ENCODE measurements around the gene KIAA1958. TPM values are rescaled to one million over a fixed set of nuclear protein-coding genes. Genes with fewer than 3 reads are reported as not detected.

The KIAA1958 gene
- total RNA-seq, 3 donors from 2014 or later, result 2.9 to 16.5 (median 11.8) TPM

- DNase-seq (ENCODE audit: low spot score in 2 of 2), result no peak
- H3K27me3 ChIP-seq, result no peaks in the 10 kb centered on the region
- H3K36me3 ChIP-seq, result no peaks in the 10 kb centered on the region
- no peaks in the 10 kb centered on the region for H3K4me1 ChIP-seq
- no peak overlapping the region for H3K27ac ChIP-seq
- TF ChIP-seq, protein P1, sequence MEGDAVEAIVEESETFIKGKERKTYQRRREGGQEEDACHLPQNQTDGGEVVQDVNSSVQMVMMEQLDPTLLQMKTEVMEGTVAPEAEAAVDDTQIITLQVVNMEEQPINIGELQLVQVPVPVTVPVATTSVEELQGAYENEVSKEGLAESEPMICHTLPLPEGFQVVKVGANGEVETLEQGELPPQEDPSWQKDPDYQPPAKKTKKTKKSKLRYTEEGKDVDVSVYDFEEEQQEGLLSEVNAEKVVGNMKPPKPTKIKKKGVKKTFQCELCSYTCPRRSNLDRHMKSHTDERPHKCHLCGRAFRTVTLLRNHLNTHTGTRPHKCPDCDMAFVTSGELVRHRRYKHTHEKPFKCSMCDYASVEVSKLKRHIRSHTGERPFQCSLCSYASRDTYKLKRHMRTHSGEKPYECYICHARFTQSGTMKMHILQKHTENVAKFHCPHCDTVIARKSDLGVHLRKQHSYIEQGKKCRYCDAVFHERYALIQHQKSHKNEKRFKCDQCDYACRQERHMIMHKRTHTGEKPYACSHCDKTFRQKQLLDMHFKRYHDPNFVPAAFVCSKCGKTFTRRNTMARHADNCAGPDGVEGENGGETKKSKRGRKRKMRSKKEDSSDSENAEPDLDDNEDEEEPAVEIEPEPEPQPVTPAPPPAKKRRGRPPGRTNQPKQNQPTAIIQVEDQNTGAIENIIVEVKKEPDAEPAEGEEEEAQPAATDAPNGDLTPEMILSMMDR (IDR thresholded peaks at IDR 0.05), result no peak
- TF ChIP-seq POLR2A (IDR thresholded peaks at IDR 0.05) (no peak), POLR2AphosphoS5 (IDR thresholded peaks at IDR 0.05) (no peak)
- H3K4me3 ChIP-seq, result no peak overlapping the region
- no peaks in the 10 kb centered on the region for H3K9me3 ChIP-seq
- intact Hi-C loops (cut with DNase I; ENCODE audit: low total_unique reads), result no loop called here
Measured at GRCh38 chr9:112655668-112656067, 169.0 kb downstream of the KIAA1958 start.

- intact Hi-C loops (cut with DNase I; ENCODE audit: low total_unique reads), result loop anchor here (5.0 kb wide), 1 partner anchor 522 kb away; no protein-coding TSS in a partner anchor
- H3K27me3 ChIP-seq, result no peaks in the 10 kb centered on the region
- no peak for TF ChIP-seq POLR2AphosphoS5 (IDR thresholded peaks at IDR 0.05)
- no peaks in the 10 kb centered on the region for H3K9me3 ChIP-seq
- no peak for DNase-seq (ENCODE audit: low spot score in 2 of 2)
- H3K36me3 ChIP-seq, result no peaks in the 10 kb centered on the region
- H3K27ac ChIP-seq, result no peak overlapping the region
- no peak overlapping the region for H3K4me3 ChIP-seq
- no peaks in the 10 kb centered on the region for H3K4me1 ChIP-seq
Measured at GRCh38 chr9:112659906-112660305, 173.3 kb downstream of the KIAA1958 start.

DNA sequence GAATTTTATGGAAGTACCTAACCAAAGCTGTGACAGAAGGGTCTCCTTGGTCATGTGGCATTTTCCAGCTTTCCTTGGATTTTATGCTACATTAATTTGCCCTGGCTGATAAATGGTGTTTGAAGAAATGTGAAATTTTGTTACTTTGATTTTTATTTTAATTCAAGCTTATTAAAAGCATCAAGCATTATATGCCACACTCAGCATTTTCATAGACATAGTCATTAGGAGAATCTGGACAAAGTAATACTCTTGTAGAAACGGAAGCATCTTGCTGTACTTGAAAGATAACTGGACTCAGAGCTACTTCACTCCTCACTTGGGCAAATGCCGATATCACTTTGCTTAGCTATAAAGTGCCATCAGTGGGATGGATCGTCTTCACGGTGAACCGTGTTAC lies 177.1 kb downstream of the KIAA1958 start:
- Histone ChIP-seq H3K4me1 (no peaks in the 10 kb centered on the region), H3K27me3 (no peaks in the 10 kb centered on the region), H3K27ac (no peak overlapping the region), H3K9me3 (no peaks in the 10 kb centered on the region), H3K36me3 (no peaks in the 10 kb centered on the region), H3K4me3 (no peak overlapping the region)
- no peak for DNase-seq (ENCODE audit: low spot score in 2 of 2)
- intact Hi-C loops (cut with DNase I; ENCODE audit: low total_unique reads), result loop anchor here (5.0 kb wide), 1 partner anchor 519 kb away; no protein-coding TSS in a partner anchor
- TF ChIP-seq POLR2AphosphoS5 (IDR thresholded peaks at IDR 0.05) (no peak), POLR2A (IDR thresholded peaks at IDR 0.05) (no peak)
- TF ChIP-seq, protein P1 (IDR thresholded peaks at IDR 0.05), result no peak

GRCh38 chr9:112664531-112664930 lies 177.9 kb downstream of the KIAA1958 start:
- H3K36me3 ChIP-seq, result no peaks in the 10 kb centered on the region
- TF ChIP-seq, protein P1 (IDR thresholded peaks at IDR 0.05), result no peak
- TF ChIP-seq POLR2AphosphoS5 (IDR thresholded peaks at IDR 0.05) (no peak), POLR2A (IDR thresholded peaks at IDR 0.05) (no peak)
- intact Hi-C loops (cut with DNase I; ENCODE audit: low total_unique reads), result loop anchor here (5.0 kb wide), 1 partner anchor 518 kb away; no protein-coding TSS in a partner anchor

DNA sequence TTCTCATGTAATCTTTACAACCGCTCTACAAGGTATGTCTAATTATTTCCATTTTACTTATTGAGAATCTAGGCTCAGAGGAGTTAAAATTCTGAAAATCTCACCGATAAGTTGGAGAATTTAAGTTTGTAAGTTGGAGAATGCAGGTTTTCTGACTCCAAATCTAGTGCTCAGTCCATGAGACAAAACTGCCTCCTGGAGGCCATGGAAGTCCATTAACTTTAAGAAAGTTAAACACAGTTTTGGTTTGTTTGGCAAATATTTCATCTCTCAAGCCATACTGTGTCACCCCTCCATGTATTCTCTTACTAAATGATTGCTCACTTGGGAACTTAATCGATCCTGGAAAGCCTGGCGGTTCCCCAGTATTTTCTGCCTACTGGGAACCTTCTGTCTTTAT lies 178.7 kb downstream of the KIAA1958 start:
- H3K27ac ChIP-seq, result no peak overlapping the region
- DNase-seq (ENCODE audit: low spot score in 2 of 2), result no peak
- no peaks in the 10 kb centered on the region for H3K9me3 ChIP-seq
- intact Hi-C loops (cut with DNase I; ENCODE audit: low total_unique reads), result no loop called here
- H3K27me3 ChIP-seq, result no peaks in the 10 kb centered on the region
- no peak for TF ChIP-seq POLR2A (IDR thresholded peaks at IDR 0.05)
- no peak for TF ChIP-seq POLR2AphosphoS5 (IDR thresholded peaks at IDR 0.05)
- TF ChIP-seq, protein P1 (IDR thresholded peaks at IDR 0.05), result no peak
- H3K4me3 ChIP-seq, result no peak overlapping the region
- no peaks in the 10 kb centered on the region for H3K36me3 ChIP-seq
- no peaks in the 10 kb centered on the region for H3K4me1 ChIP-seq

More at GRCh38 chr9:112664531-112664930, 177.9 kb downstream of the KIAA1958 start:
- H3K27me3 ChIP-seq, result no peaks in the 10 kb centered on the region
- H3K9me3 ChIP-seq, result no peaks in the 10 kb centered on the region
- H3K27ac ChIP-seq, result no peak overlapping the region
- H3K4me1 ChIP-seq, result no peaks in the 10 kb centered on the region
- DNase-seq (ENCODE audit: low spot score in 2 of 2), result no peak
- no peak overlapping the region for H3K4me3 ChIP-seq

DNA sequence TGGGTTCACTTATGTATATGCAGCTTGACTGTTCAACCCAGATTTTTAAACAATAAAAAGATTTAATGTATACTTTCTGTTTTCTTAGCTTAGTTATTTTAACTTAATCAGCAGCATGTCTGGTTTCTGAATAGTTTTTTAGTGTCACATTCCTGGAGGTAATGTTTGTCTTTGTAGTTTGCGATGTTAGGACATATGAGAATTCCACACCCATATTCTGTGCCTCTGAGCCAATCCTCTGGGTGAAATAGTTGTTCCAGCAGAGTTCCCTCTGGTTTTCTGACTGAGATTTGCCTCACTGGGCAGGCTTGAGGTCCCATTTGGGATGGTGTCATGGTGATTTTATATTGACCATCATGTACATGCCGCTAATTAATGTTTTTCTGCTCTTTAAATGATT lies 182.7 kb downstream of the KIAA1958 start:
- TF ChIP-seq, protein P1 (IDR thresholded peaks at IDR 0.05), result no peak
- TF ChIP-seq POLR2A (IDR thresholded peaks at IDR 0.05) (no peak), POLR2AphosphoS5 (IDR thresholded peaks at IDR 0.05) (no peak)
- H3K9me3 ChIP-seq, result no peaks in the 10 kb centered on the region
- no peak overlapping the region for H3K27ac ChIP-seq
- DNase-seq (ENCODE audit: low spot score in 2 of 2), result no peak
- H3K27me3 ChIP-seq, result no peaks in the 10 kb centered on the region
- H3K4me1 ChIP-seq, result no peaks in the 10 kb centered on the region
- no peaks in the 10 kb centered on the region for H3K36me3 ChIP-seq
- no peak overlapping the region for H3K4me3 ChIP-seq
- intact Hi-C loops (cut with DNase I; ENCODE audit: low total_unique reads), result no loop called here

Data from breast epithelium (tissue), 4 donors.